BLaER1 treated with 17β-estradiol and CSF1 and Interleukin-3, amounts not matched to agents 10 nM and 100 nM (cell line): Measurements from ENCODE around the gene SYNDIG1.

Experiments
- H3K27ac ChIP-seq, 11 experiments: shearing (Covaris generic); formaldehyde crosslinking; 2 replicates each; pipeline ENCODE4 v1.8.1; 2022
- H3K27me3 ChIP-seq, 11 experiments: shearing (Covaris generic); formaldehyde crosslinking; 2 replicates each; pipeline ENCODE4 v1.8.1; 2022
- H3K36me3 ChIP-seq, 11 experiments: shearing (Covaris generic); formaldehyde crosslinking; 2 replicates each; pipeline ENCODE4 v1.8.1; 2022
- H3K4me1 ChIP-seq, 10 experiments: shearing (Covaris generic); formaldehyde crosslinking; 2 replicates each; pipeline ENCODE4 v1.8.1; 2022
- H3K4me2 ChIP-seq, 11 experiments: shearing (Covaris generic); formaldehyde crosslinking; 2 replicates each; pipeline ENCODE4 v1.8.1; 2022
- H3K4me3 ChIP-seq, 10 experiments: shearing (Covaris generic); formaldehyde crosslinking; 2 replicates each; pipeline ENCODE4 v1.8.1; 2022
- H3K9ac ChIP-seq, 11 experiments: shearing (Covaris generic); formaldehyde crosslinking; 2 replicates each; pipeline ENCODE4 v1.8.1; 2022
- H3K9me3 ChIP-seq, 11 experiments: shearing (Covaris generic); formaldehyde crosslinking; replicated peaks in 1 of 11; 2 replicates each; pipeline ENCODE4 v1.8.1; 2022
- H4K20me1 ChIP-seq, 11 experiments: shearing (Covaris generic); formaldehyde crosslinking; 2 replicates each; pipeline ENCODE4 v1.8.1; 2022
- Cebpa-rat ChIP-seq, 11 experiments: shearing (Covaris generic); IDR thresholded peaks; 2 replicates each; pipeline ENCODE4 v1.8.1; 2022

Gene SYNDIG1

DNA sequence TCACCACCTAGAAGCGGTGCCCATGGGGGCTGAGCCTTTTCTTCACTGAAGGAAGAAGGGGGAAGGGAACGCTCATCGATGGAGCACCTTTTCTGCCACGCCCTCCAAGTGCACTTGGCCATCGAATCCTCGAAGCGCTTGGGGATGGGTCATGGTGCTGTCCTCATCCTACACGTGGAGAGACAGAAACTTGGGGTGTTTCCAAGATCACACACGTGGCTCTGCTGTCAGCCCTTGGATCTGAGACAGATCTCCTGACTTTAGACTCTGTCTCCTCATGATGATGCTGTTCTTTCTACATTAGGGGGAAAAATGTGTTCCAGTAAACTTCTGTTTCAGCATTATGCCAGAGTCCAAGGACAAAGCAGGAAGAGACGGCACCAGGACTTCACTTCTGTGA is 78.5 kb downstream of the SYNDIG1 start:
- no peak overlapping the region for H3K4me2 ChIP-seq
- H3K27ac ChIP-seq: no peak overlapping the region
- no peak overlapping the region for H3K4me3 ChIP-seq
- H3K9ac ChIP-seq: no peak overlapping the region
- no peaks in the 10 kb centered on the region for H3K27me3 ChIP-seq
- TF ChIP-seq Cebpa-rat (IDR thresholded peaks at IDR 0.05): no peak
- no peaks in the 10 kb centered on the region for H4K20me1 ChIP-seq
- H3K36me3 ChIP-seq: no peaks in the 10 kb centered on the region
- peaks cover 0 to 18% (median 2%) of the 10 kb centered on the region in 10 experiments; a peak in 10 of 20 replicates for H3K4me1 ChIP-seq
- peaks cover 0 to 12% (median 0%) of the 10 kb centered on the region in 11 experiments; a peak in 5 of 22 replicates for H3K9me3 ChIP-seq

DNA sequence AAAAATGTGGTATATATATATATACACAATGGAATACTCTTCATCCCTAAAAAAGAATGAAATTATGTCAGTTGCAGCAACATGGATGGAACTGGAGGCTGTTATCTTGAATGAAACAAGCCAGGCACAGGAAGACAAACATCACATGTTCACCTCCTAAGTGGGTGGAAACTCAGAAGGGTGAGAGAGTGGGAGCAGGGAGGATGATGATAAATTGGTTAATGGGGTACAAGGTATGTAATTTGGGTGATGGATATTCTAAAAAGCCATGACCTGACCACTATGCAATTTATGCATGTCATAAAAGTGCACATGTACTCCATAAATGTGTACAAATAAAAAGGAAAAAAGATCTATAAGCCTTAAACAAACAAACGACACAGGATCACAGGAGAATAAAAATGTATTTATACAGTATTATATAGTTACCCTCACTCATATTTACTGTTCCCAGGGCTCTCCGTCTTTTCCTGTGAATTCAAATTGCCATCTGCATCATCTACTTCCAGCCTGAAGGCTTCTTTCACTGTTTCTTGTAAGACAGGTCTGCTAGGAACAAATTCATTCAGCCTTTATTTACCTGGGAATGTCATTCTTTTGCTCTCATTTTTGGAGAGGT is 89.8 kb downstream of the SYNDIG1 start:
- no peak overlapping the region for H3K4me3 ChIP-seq
- no peaks in the 10 kb centered on the region for H3K27me3 ChIP-seq
- no peaks in the 10 kb centered on the region for H3K36me3 ChIP-seq
- no peak overlapping the region for H3K9ac ChIP-seq
- TF ChIP-seq Cebpa-rat (IDR thresholded peaks at IDR 0.05): no peak
- peak overlapping the region in 3 of 11 experiments; percentile 12 to 41 (median 31); a peak in 6 of 22 replicates for H3K4me2 ChIP-seq
- H3K9me3 ChIP-seq: peaks cover 40 to 58% (median 47%) of the 10 kb centered on the region in 11 experiments
- no peak overlapping the region for H3K27ac ChIP-seq
- H4K20me1 ChIP-seq: no peaks in the 10 kb centered on the region
- H3K4me1 ChIP-seq: peaks cover 0 to 18% (median 0%) of the 10 kb centered on the region in 10 experiments; a peak in 7 of 20 replicates

DNA sequence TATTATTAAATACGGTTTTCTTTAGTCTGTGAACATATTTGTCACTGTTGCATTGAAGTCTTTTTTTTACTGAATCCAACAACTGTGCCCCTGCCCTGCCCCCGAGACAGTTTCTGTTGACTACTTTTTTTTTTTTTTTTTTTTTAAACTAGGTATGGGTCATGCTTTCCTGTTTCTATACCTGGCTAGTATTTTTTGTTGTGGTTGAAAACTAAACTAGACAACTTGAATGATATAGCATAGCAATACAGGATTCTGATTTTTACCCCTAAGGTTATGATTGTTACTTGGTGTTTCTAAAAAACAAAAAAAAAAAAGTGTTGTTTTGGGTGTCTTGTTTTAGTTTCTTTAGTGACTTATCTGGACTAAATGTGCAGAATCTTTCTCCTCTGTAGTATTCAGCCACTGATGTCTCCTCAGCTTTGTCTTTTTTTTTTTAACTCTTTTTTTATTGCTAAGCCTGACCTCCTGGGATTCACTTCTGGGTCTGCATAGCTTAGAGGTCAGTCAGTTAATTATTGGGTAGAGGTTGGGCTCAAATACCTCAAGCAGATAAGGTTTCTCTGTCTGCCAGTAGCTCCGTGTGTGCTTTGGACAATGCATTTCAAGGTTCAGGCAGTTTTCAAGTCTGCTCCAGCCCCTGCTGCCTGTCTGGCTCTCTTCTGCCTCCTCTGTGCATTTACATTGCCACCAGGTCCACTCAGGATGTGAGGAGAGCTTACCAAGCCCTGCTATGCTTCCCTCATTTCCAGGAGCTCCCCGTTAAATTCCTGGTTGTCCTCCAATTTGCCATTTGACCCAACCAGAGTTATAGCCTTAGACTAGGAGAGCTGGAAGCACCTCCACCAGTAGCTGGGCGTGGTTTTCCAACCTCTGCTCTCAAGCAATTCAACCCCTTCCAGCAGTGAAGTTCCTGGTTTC is 91.4 kb downstream of the SYNDIG1 start:
- Histone ChIP-seq H3K4me2 (peak overlapping the region in 1 of 11 experiments; percentile 41; a peak in 3 of 22 replicates), H3K4me3 (no peak overlapping the region), H3K9ac (no peak overlapping the region), H3K27me3 (no peaks in the 10 kb centered on the region), H4K20me1 (no peaks in the 10 kb centered on the region), H3K36me3 (no peaks in the 10 kb centered on the region), H3K4me1 (peaks cover 0 to 18% (median 0%) of the 10 kb centered on the region in 10 experiments; a peak in 7 of 20 replicates), H3K9me3 (peaks cover 49 to 72% (median 56%) of the 10 kb centered on the region in 11 experiments), H3K27ac (no peak overlapping the region)
- no peak for TF ChIP-seq Cebpa-rat (IDR thresholded peaks at IDR 0.05)

DNA sequence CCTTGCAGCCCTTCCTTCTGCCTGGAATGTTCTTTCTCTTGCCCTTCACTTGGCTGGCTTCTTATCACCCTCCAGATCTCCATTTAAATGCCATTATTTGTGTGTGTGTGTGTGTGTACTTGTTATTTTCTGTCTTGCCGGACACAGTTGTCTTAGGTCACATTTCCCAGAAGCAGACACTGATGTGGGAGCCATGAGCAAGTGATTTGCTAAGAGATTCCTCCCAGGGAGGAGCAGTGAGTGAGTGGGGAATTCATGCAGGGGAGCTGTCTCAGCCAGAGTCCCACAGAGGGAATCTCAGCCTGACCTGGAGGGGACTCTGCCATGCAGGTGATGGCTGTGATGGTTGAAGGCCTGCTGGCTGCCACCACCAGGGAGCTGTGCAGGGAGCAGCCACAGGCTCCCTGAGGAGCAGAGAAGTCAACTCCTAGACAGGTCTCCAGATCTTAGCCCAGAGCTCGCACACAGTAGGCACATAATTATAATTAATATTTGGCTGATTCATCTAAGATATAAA is 96.5 kb downstream of the SYNDIG1 start:
- H3K27me3 ChIP-seq: no peaks in the 10 kb centered on the region
- no peak overlapping the region for H3K4me3 ChIP-seq
- peaks cover 0 to 3% (median under 1%) of the 10 kb centered on the region in 10 experiments; a peak in 3 of 20 replicates for H3K4me1 ChIP-seq
- H3K36me3 ChIP-seq: no peaks in the 10 kb centered on the region
- H4K20me1 ChIP-seq: no peaks in the 10 kb centered on the region
- no peak overlapping the region for H3K9ac ChIP-seq
- H3K9me3 ChIP-seq: peaks cover 34 to 48% (median 41%) of the 10 kb centered on the region in 11 experiments
- no peak for TF ChIP-seq Cebpa-rat (IDR thresholded peaks at IDR 0.05)
- no peak overlapping the region for H3K27ac ChIP-seq
- no peak overlapping the region for H3K4me2 ChIP-seq

DNA sequence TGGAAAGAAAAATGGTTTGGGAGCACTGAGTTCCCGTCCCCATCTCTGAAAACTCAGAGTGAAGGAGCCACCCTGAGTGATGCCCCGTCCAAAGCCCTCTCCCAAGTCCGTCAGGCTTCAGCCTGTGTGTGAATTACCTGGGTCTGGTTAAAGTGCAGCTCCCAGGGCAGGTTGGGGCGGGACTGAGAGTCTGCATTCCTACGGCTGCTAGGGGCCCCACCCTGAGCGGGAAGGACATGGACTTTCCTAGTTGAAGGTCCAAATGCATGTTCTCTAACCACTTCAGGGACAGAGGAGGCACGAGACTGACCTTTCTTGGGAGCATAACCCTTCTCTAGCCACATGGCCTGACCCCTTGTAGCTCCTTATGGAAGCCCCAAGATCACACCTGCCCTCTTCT is 97.2 kb downstream of the SYNDIG1 start:
- H3K4me2 ChIP-seq: no peak overlapping the region
- no peaks in the 10 kb centered on the region for H3K36me3 ChIP-seq
- H3K27ac ChIP-seq: no peak overlapping the region
- peaks cover 0 to 7% (median 1%) of the 10 kb centered on the region in 10 experiments; a peak in 7 of 20 replicates for H3K4me1 ChIP-seq
- no peaks in the 10 kb centered on the region for H4K20me1 ChIP-seq
- H3K4me3 ChIP-seq: no peak overlapping the region
- no peaks in the 10 kb centered on the region for H3K27me3 ChIP-seq
- peaks cover 27 to 40% (median 34%) of the 10 kb centered on the region in 11 experiments for H3K9me3 ChIP-seq
- TF ChIP-seq Cebpa-rat (IDR thresholded peaks at IDR 0.05): no peak
- no peak overlapping the region for H3K9ac ChIP-seq

DNA sequence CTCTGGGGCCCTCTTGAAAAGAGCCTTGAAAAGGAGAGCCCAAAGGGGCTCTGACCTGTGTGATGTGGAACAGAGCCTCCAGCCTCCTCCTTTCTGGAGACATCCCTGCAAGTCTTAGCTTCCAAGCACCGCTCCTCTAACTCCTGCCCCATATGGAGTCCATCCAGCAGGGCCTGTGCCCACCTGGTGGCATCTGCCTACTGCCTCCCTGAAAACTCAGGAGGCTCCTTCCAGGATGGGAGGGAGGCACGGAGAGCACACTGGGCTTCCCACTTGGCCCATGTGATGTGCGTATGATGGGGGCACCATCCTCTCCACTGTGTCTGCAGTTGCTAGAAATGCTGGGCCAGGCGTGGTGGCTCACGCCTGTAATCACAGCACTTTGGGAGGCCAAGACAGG is 98.1 kb downstream of the SYNDIG1 start:
- Histone ChIP-seq H3K27me3 (no peaks in the 10 kb centered on the region), H3K9ac (no peak overlapping the region)

DNA sequence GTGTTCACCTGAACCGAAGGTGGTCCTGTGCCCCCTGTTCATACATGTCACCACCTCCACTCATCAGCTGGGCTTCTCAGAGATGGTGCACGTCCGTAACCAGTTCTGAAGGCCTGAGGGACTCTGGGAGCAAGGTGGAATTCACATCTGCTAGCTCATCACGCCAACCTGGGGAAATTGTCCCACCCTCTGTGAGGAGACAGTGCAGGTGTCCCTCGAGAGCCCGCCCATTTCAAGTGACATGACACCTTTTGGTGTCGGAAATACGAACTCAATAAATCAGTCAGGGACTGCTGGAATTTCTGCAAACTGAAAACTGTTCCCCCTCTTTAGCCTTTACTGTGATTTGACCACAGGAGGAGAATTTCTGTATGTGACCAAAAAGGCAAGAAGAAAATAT is 99.4 kb downstream of the SYNDIG1 start:
- no peaks in the 10 kb centered on the region for H3K36me3 ChIP-seq
- no peaks in the 10 kb centered on the region for H4K20me1 ChIP-seq
- no peak overlapping the region for H3K27ac ChIP-seq
- H3K27me3 ChIP-seq: no peaks in the 10 kb centered on the region
- TF ChIP-seq Cebpa-rat (IDR thresholded peaks at IDR 0.05): no peak
- no peak overlapping the region for H3K4me2 ChIP-seq
- H3K4me3 ChIP-seq: no peak overlapping the region
- peaks cover 5 to 19% (median 14%) of the 10 kb centered on the region in 11 experiments for H3K9me3 ChIP-seq
- H3K9ac ChIP-seq: no peak overlapping the region
- peaks cover 0 to 12% (median 7%) of the 10 kb centered on the region in 10 experiments; a peak in 9 of 20 replicates for H3K4me1 ChIP-seq

More for the DNA sequence above, 98.1 kb downstream of the SYNDIG1 start:
- peaks cover 0 to 12% (median 7%) of the 10 kb centered on the region in 10 experiments; a peak in 9 of 20 replicates for H3K4me1 ChIP-seq
- H3K4me3 ChIP-seq: no peak overlapping the region
- peaks cover 18 to 33% (median 27%) of the 10 kb centered on the region in 11 experiments for H3K9me3 ChIP-seq
- H4K20me1 ChIP-seq: no peaks in the 10 kb centered on the region
- no peaks in the 10 kb centered on the region for H3K36me3 ChIP-seq
- no peak for TF ChIP-seq Cebpa-rat (IDR thresholded peaks at IDR 0.05)
- H3K27ac ChIP-seq: no peak overlapping the region
- H3K4me2 ChIP-seq: no peak overlapping the region

DNA sequence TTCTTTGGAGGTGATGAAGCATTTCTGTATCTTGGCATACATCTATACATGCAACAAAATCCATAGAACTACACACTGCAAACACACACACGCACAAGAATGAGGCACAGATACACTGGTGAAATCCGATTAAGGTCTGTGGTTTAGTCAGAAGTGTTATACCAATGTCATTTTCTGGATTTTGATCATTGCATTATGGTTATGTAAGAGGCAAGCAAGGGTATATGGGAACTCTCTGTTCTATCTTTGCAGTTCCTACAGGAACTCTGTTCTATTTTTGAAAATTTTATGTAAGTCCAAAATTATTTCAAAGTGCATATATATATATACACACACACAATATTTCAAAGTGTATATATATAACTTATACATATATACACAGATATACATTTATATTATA is 101.7 kb downstream of the SYNDIG1 start:
- Histone ChIP-seq H3K4me1 (peaks cover 0 to 12% (median 7%) of the 10 kb centered on the region in 10 experiments; a peak in 9 of 20 replicates), H3K27me3 (no peaks in the 10 kb centered on the region), H3K4me2 (no peak overlapping the region), H3K9me3 (no peaks in the 10 kb centered on the region), H3K36me3 (no peaks in the 10 kb centered on the region), H3K4me3 (no peak overlapping the region), H3K9ac (no peak overlapping the region), H3K27ac (no peak overlapping the region), H4K20me1 (no peaks in the 10 kb centered on the region)
- TF ChIP-seq Cebpa-rat (IDR thresholded peaks at IDR 0.05): no peak

DNA sequence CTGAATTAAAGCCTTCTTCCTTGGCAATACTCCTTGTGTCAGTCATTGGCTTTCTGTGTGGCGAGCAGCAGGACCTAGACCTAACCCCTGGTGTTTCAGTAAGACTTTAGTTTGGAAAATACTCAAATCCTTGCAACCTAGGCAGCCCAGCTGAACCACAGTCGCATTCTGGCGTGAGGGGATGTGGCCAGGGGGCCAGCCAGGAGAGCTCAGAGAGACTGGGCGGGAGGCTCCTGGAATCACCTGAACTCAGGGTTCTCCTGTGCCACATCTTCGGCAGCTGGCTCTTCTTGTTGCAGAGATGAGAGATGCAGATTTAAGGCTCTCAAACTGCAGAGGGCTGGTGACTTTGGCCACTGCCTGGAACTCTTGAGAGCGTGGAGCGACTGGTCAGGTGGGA is 102.7 kb downstream of the SYNDIG1 start:
- Histone ChIP-seq H3K4me2 (peak overlapping the region in 3 of 11 experiments; percentile 3 to 6 (median 4); a peak in 2 of 22 replicates), H3K27me3 (no peaks in the 10 kb centered on the region), H3K4me1 (peaks cover 0 to 14% (median 9%) of the 10 kb centered on the region in 10 experiments; a peak in 10 of 20 replicates), H3K4me3 (no peak overlapping the region), H4K20me1 (no peaks in the 10 kb centered on the region), H3K9ac (no peak overlapping the region), H3K9me3 (no peaks in the 10 kb centered on the region), H3K27ac (no peak overlapping the region), H3K36me3 (no peaks in the 10 kb centered on the region)
- TF ChIP-seq Cebpa-rat (IDR thresholded peaks at IDR 0.05): no peak
